HT1080 (cell line): ENCODE data around the gene RANBP17. TPM values are rescaled to one million over a fixed set of nuclear protein-coding genes. Genes with fewer than 3 reads are reported as not detected.
"Not testable (repeated sequence)": the region's sequence is repeated elsewhere in the genome, so short reads cannot be mapped to it uniquely, and the experiment has no call there.

Source experiments
- DNase-seq: peaks from one replicate; pipeline ENCODE4 v3.0.0-alpha.2; 2015; ENCODE audit warnings: low read depth
- total RNA-seq: library from RNA; depleted of rRNA; stranded (reverse); fragments of >200 nt; shearing (Covaris generic); gene quantifications from 2 replicates; pipeline ENCODE4 v1.2.3, GENCODE V29; 2014

The RANBP17 gene
- total RNA-seq, 1 experiment from 2014 or later = 8.4 TPM

- DNase-seq = peak; percentile 65
These were observed 426.2 kb downstream of the RANBP17 start for GRCh38 chr5:171288066-171288465.

GRCh38 chr5:171291371-171291770 lies 429.6 kb downstream of the RANBP17 start:
- DNase-seq = peak; percentile 41

GRCh38 chr5:171295299-171295698 lies 433.5 kb downstream of the RANBP17 start:
- DNase-seq = peak; percentile 53

DNA sequence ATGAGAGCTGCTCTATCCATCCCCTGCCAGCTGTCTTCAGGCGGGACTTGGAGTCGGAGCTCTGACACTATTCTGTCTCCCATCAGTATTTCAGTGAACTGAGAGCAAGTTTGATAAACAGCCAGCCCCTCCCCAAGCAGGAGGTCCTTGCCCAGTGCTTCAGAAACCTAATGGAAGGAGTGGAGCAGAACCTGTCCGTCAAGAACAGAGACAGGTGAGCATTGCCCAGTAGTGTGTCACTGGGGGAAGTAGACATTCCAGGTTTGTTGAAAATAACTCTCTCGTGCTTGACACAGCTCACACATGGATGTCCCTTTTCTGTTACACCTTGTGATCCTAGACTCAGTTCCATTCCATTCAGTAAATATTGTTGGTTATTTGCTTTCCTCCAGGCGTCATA lies 434.0 kb downstream of the RANBP17 start:
- no peak for DNase-seq

DNA sequence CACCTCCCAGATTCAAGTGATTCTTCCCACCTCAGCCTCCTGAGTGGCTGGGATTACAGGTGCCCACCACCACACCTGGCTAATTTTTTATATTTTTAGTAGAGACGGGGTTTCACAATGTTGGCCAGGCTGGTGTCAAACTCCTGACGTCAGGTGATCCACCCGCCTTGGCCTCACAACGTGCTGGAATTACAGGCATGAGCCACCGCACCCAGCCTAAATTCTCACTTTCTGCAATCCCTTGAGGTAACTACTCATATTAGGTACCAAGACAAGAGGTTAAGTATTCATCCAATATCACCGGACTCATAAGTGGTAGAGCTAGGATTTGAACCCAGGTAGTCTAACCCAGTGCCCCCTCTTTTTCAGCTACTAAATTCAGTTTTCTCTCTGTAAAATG lies 436.1 kb downstream of the RANBP17 start:
- DNase-seq = not testable (repeated sequence)

- DNase-seq = no peak
These were observed 437.4 kb downstream of the RANBP17 start for GRCh38 chr5:171299228-171299627.

DNA sequence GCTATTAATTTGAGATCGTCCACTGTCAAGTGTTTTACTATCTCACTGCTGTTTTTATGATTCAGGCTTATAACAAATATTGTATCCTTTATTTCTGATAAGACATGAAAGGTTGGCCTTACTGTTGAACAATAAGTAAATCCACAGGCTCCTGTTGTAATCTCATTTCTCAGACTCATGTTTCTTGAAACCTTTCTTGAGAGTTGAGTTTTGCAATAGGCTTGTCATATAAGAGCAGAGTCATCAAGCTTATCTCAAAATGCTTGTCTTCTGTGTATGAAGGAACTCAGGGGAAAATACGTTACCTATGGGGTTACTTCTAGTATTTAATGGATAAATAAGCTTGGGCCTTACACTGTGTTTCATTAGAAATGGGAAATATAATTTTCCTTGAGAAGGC lies 438.0 kb downstream of the RANBP17 start:
- no peak for DNase-seq

DNA sequence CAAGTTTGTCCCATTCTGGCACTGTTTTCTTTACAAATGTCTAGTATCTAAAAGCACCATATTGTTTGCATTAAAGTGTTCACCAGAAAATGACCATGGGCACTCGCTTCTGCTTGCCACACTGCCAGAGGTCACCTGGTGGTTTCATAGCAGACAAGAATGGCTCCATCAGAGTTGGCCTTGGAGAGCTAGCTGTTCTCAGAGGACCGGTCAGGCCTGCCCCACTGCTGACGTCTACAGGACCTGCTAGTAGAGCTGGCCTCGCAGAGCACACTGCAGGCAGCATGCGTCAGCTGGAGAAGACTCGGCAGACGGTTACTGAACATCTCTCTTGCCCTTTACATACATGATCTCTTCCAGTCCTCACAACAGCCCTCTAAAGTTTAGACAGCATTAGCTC lies 438.5 kb downstream of the RANBP17 start:
- DNase-seq = no peak

GRCh38 chr5:171306166-171306565 lies 444.3 kb downstream of the RANBP17 start:
- no peak for DNase-seq

DNA sequence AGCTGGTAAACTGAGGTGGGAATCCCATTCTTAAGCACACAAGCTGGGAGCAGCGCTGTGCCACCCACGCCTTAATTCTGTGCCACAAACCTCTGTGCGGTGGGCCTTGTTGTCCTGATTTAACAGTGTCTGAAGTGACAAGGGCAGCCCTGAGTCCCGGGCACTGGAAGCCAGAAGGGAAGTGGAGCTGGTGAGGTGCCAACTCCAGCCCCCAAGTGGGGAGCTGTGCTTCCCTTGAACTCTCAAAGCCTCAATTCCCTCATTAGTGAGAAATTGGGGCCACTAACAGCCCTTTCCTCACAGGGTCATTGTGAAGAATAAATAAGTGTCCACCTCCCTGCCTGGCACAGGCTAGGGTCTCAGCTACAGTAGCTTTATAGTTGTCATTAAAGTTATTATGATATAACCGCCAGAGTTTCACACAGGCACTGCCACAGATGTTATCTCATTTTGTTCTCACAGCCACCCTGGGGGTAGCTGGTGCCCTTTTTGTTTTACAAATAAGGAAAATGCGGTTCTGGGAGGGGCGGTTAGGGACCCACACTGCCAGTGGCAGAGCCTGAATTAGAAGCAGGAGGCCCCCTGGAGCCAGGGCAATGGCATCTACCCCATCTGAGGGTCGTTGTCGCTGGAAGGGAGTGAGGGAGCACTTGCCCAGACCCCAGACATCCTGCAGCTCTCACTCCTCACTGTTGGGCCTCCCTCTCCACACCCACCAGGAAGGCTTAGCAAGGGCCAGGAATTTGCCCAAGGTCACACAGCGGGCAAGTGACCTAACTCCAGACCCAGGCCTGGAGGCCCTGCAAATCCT lies 445.2 kb downstream of the RANBP17 start:
- no peak for DNase-seq

GRCh38 chr5:171307789-171308452 lies 446.1 kb downstream of the RANBP17 start:
- DNase-seq = no peak

DNA sequence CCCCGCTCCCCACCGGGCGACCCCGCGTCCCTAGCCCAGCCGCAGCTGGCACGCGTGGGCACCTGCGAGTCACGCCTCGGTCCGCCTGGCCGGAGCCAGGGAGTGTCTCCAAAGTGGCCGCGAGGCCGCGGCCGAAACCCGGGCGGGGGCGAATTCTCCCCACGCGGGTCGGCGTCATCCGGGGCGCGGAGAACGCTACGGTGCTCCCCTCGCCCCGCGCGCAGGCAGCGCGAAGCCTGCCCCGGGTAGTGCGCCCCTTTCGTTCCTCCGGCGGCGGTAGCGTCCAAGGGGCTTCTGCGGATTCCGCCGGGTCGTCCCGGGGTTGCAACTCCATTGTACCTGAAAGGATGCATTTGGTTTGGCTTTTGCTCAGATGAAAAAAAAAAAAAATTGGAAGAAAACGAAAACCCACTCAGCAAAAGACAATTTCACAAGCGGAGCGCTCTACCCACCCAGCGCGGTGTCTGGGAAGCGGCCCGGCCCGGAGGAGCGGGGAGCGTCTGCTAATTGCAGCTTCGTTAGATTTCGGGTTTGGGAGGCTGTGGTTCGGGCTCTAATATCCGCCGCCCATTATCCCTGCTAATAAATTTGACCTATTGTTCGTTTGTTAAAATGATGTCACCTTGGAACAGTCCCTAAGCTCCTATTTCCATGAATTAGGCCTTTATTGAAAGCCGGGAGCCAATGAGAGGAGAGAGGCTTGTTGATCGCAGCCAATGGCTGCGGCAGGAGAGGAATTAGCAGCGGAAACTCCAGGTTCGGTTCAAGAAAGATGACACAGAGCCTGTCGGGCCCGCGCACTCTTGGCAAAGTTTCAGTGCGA lies 446.8 kb downstream of the RANBP17 start, which contains the start of gene TLX3:
Gene TLX3 (plus strand): TSS at position 796 of the 823 bp plus-strand sequence. CDS start 118 bp downstream, outside the sequence.
- no peak for DNase-seq

- no peak for DNase-seq
These were observed 447.7 kb downstream of the RANBP17 start for GRCh38 chr5:171309276-171310211.

DNA sequence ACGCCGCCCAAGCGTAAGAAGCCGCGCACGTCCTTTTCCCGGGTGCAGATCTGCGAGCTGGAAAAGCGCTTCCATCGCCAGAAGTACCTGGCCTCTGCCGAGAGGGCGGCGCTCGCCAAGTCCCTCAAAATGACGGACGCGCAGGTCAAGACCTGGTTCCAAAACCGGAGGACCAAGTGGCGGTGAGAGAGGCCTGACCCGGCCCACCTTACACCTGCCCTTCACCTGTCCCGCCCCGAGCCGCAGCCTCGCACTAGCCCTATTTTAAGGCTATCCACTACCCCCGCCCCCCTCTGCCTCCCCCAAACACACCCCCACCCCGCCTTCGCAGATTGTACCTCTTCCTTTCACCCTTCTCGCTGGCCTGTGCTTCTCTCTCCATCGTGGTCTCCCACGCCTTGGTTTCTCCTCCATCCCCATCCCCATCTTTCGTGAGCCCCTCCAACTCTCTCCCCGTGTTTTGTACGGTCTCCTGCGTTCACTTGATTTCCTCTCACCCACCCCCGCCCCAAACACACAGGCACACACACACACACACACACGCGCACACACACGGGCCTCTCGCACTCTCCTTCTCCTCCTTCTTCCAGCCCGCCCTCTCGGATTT lies 448.5 kb downstream of the RANBP17 start:
- DNase-seq = no peak

GRCh38 chr5:171310819-171311321 lies 449.1 kb downstream of the RANBP17 start:
- DNase-seq = no peak

GRCh38 chr5:171311322-171312077 lies 449.7 kb downstream of the RANBP17 start:
- DNase-seq = no peak

GRCh38 chr5:171312129-171312974 lies 450.5 kb downstream of the RANBP17 start:
- no peak for DNase-seq

DNA sequence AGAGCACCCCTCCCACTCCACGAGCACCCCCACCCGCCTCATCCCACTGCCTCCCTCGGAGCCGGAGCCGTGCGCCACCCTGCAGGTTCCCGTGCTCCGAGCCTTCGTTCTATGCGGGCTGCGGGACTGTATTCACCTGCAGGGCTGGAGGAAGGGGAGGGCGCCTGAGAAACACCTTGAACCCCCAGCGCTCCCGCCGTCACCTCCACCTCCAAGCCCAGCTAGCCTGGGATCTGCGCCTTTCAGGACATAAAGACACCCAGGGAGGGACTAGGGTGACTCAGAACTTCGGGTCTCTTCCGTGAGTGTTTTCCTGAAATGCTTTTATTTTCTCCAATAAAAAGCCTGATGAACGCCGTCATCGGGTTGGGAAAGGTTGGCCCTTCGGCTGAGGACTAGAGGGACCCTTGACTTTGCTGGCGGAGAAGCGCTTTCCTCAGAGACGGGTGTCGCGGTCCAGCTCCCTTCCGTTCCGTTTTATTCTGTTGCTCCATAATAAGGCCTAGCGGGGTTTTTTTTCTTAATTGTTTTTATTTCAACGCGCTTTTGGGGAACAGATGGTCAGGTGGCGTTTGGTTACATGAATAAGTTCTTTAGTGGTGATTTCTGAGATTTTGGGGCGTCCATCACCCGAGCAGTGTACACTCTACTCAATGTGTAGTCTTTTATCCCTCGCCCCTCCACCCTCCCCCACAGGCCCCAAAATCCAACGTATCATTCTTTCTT lies 451.8 kb downstream of the RANBP17 start:
- DNase-seq = no peak
